Fibroblast of mammary gland (primary cell): ENCODE data around the gene TRIM67.

ENCODE experiments used
- DNase-seq: peaks from one replicate; pipeline ENCODE4 v3.0.0-alpha.2; 2010; ENCODE audit warnings: low read depth
- H3K4me3 ChIP-seq: 2 replicates; pipeline ENCODE4 v1.5.1; 2011; ENCODE audit warnings: low read depth, mild to moderate bottlenecking, low read length, moderate library complexity; ENCODE audit not compliant: control insufficient read depth
- CTCF ChIP-seq: conservative IDR thresholded peaks from 2 replicates; pipeline ENCODE4 v1.5.1; 2011; ENCODE audit warnings: low read depth, low read length, inconsistent platforms; ENCODE audit not compliant: control insufficient read depth, insufficient read depth

TRIM67 gene

GRCh38 chr1:231201375-231201978 is 39.6 kb downstream of the TRIM67 start:
- H3K4me3 ChIP-seq = no peak overlapping the region
- DNase-seq = no peak
- TF ChIP-seq CTCF = no peak

- no peak for DNase-seq
- H3K4me3 ChIP-seq = no peak overlapping the region
- no peak for TF ChIP-seq CTCF
Observed at GRCh38 chr1:231201979-231202633, 40.2 kb downstream of the TRIM67 start.

GRCh38 chr1:231203259-231204057 is 41.6 kb downstream of the TRIM67 start:
- TF ChIP-seq CTCF = no peak
- H3K4me3 ChIP-seq = no peak overlapping the region
- no peak for DNase-seq

GRCh38 chr1:231206856-231207255 is 45.0 kb downstream of the TRIM67 start:
- no peak overlapping the region for H3K4me3 ChIP-seq
- DNase-seq = no peak
- no peak for TF ChIP-seq CTCF

GRCh38 chr1:231207437-231207836 is 45.6 kb downstream of the TRIM67 start:
- H3K4me3 ChIP-seq = no peak overlapping the region
- DNase-seq = no peak
- TF ChIP-seq CTCF = no peak

GRCh38 chr1:231208980-231209379 is 47.1 kb downstream of the TRIM67 start:
- no peak overlapping the region for H3K4me3 ChIP-seq
- no peak for TF ChIP-seq CTCF
- no peak for DNase-seq
